GM20431 (cell line): ENCODE measurements around the gene ERP29.
"Not testable (repeated sequence)": the region's sequence is repeated elsewhere in the genome, so short reads cannot be mapped to it uniquely, and the experiment has no call there.

Experiments
- in situ Hi-C: fragments of 300-500 bp; cut with MseI, MboI; formaldehyde crosslinking; loops from one replicate; pipeline ENCODE4 v1.15.0; 2020; ENCODE audit warnings: low sequenced_read_pairs; ENCODE audit not compliant: unreplicated experiment

The ERP29 gene

GRCh38 chr12:112031472-112031871 is 18.2 kb downstream of the ERP29 start:
- in situ Hi-C loops = no loop called here

- in situ Hi-C loops = no loop called here
Measured at GRCh38 chr12:112032292-112032691, 19.1 kb downstream of the ERP29 start.

- in situ Hi-C loops = no loop called here
Measured at GRCh38 chr12:112035219-112035785, 22.1 kb downstream of the ERP29 start.

- in situ Hi-C loops = not testable (repeated sequence)
Measured at GRCh38 chr12:112036614-112037013, 23.4 kb downstream of the ERP29 start.

- in situ Hi-C loops = no loop called here
Measured at GRCh38 chr12:112046003-112046402, 32.8 kb downstream of the ERP29 start.

GRCh38 chr12:112049351-112049750 is 36.1 kb downstream of the ERP29 start:
- in situ Hi-C loops = no loop called here

- in situ Hi-C loops = no loop called here
Measured at GRCh38 chr12:112061137-112061536, 47.9 kb downstream of the ERP29 start.

- in situ Hi-C loops = no loop called here
Measured at GRCh38 chr12:112063273-112063672, 50.0 kb downstream of the ERP29 start.

- in situ Hi-C loops = no loop called here
Measured at GRCh38 chr12:112066566-112066965, 53.3 kb downstream of the ERP29 start.
